H1 (cell line): ENCODE measurements around the gene CORO7.

Source experiments
- CEBPB ChIP-seq: IDR thresholded peaks from 2 replicates; pipeline ENCODE4 v1.6.1; 2012; ENCODE audit warnings: low read depth, low read length
- EZH2 ChIP-seq: fragments of 200-600 bp; sonication (generic); IDR thresholded peaks from 2 replicates; pipeline ENCODE4 v1.7.1; 2012; ENCODE audit warnings: low read depth, mild to moderate bottlenecking, moderate library complexity, low read length, inconsistent platforms; ENCODE audit not compliant: severe bottlenecking
- HDAC2 ChIP-seq, 2 experiments: fragments of 300-600 bp in 1 of 2; sonication (generic) in 1 of 2; IDR thresholded peaks; 2 replicates each; pipeline ENCODE4 v1.6.1; 2011 to 2012; ENCODE audit warnings: low read depth in 2 of 2, low read length in 2 of 2, mild to moderate bottlenecking in 2 of 2, moderate library complexity in 2 of 2, borderline replicate concordance in 1 of 2, inconsistent platforms in 1 of 2
- TF ChIP-seq, protein P1 (sequence below): IDR thresholded peaks from 2 replicates; pipeline ENCODE4 v1.6.1; 2012; ENCODE audit warnings: low read length, inconsistent platforms
- TF ChIP-seq, protein P2 (sequence below), 3 experiments: IDR thresholded peaks; 1 replicate in 2 of 3; 2 replicates in 1 of 3; pipeline versions ENCODE4 v1.5.1 to v1.6.1; 2011; ENCODE audit warnings: low read length in 3 of 3, mild to moderate bottlenecking in 3 of 3, inconsistent platforms in 2 of 3, low read depth in 1 of 3, moderate library complexity in 1 of 3; ENCODE audit not compliant: insufficient read depth in 1 of 3; ENCODE audit errors: control extremely low read depth in 1 of 3

DNA sequence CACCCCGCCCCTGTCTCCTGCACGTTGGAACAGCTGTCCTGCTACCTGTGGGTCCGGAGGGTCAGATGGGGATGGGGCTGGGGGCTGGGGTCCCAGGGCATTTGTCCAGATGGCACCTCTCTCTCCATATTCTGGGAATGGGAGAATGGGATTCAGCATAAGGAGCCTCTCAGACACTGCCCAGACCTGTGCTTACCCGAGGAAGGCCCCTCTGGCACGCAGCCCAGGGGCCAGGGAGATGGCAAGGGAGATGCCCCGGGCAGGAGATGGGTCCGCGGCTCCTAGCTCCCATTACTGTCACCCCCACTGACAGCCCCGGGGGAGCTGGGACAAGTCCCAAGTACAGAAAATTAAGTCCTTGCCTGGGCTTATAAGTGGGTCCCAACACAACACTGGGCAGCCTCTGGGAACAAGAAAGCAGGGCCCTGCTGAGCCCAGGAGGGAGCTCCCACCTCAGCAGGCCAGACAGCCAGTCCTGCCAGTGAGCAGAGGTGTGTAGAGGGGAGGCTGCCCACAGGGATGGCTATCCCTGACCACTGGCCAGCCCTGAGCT, 43.0 kb downstream of the CORO7 start:
- TF ChIP-seq, protein P1, sequence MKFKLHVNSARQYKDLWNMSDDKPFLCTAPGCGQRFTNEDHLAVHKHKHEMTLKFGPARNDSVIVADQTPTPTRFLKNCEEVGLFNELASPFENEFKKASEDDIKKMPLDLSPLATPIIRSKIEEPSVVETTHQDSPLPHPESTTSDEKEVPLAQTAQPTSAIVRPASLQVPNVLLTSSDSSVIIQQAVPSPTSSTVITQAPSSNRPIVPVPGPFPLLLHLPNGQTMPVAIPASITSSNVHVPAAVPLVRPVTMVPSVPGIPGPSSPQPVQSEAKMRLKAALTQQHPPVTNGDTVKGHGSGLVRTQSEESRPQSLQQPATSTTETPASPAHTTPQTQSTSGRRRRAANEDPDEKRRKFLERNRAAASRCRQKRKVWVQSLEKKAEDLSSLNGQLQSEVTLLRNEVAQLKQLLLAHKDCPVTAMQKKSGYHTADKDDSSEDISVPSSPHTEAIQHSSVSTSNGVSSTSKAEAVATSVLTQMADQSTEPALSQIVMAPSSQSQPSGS = no peak
- TF ChIP-seq HDAC2 (IDR thresholded peaks at IDR 0.05; ENCODE audit: borderline replicate concordance in 1 of 2, low read depth in 2 of 2, low read length in 2 of 2) = no peak
- TF ChIP-seq, protein P2, sequence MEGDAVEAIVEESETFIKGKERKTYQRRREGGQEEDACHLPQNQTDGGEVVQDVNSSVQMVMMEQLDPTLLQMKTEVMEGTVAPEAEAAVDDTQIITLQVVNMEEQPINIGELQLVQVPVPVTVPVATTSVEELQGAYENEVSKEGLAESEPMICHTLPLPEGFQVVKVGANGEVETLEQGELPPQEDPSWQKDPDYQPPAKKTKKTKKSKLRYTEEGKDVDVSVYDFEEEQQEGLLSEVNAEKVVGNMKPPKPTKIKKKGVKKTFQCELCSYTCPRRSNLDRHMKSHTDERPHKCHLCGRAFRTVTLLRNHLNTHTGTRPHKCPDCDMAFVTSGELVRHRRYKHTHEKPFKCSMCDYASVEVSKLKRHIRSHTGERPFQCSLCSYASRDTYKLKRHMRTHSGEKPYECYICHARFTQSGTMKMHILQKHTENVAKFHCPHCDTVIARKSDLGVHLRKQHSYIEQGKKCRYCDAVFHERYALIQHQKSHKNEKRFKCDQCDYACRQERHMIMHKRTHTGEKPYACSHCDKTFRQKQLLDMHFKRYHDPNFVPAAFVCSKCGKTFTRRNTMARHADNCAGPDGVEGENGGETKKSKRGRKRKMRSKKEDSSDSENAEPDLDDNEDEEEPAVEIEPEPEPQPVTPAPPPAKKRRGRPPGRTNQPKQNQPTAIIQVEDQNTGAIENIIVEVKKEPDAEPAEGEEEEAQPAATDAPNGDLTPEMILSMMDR (IDR thresholded peaks at IDR 0.05; ENCODE audit: control extremely low read depth in 1 of 3, insufficient read depth in 1 of 3, low read depth in 1 of 3, low read length in 3 of 3) = no peak
- TF ChIP-seq CEBPB = no peak
- TF ChIP-seq EZH2 = no peak
